PC-3 (cell line): Measurements from ENCODE around the gene HDAC4. TPM values are rescaled to one million over a fixed set of nuclear protein-coding genes. Genes with fewer than 3 reads are reported as not detected.

Source experiments
- ATAC-seq: fragments of 200-7000 bp; cut with Tn5 transposase; 2 replicates; pipeline ENCODE4 v1.9.1; 2020; ENCODE audit warnings: mild to moderate bottlenecking, moderate library complexity
- BruUV-seq: library from RNA; stranded (reverse); fragments of 400-500 nt; replicated peaks from 2 replicates; lab custom pipeline; 2021; lab: Mats Ljungman, UMichigan
- CTCF ChIA-PET: fragments of 300-600 bp; sonication (Branson Sonifier 250); formaldehyde crosslinking; loops from one replicate; lab custom pipeline; 2022; ENCODE audit warnings: antibody characterized with exemption; lab: Charles Lee
- POLR2A ChIA-PET: fragments of 300-600 bp; sonication (Branson Sonifier 250); formaldehyde crosslinking; loops from one replicate; lab custom pipeline; 2022; ENCODE audit warnings: antibody characterized with exemption; ENCODE audit not compliant: unreplicated experiment; lab: Charles Lee
- DNase-seq: peaks from one replicate; pipeline ENCODE4 v3.0.0-alpha.2; 2015
- H2AFZ ChIP-seq: fragments of 300-600 bp; sonication (generic); 2 replicates; pipeline ENCODE4 v1.6.0; 2016; ENCODE audit warnings: antibody characterized with exemption, low read length
- H3F3A ChIP-seq: fragments of 300-600 bp; sonication (generic); one replicate; pipeline ENCODE4 v1.6.0; 2017; ENCODE audit warnings: antibody characterized with exemption, low read length, control low read depth, mild to moderate bottlenecking; ENCODE audit not compliant: unreplicated experiment
- H3K27ac ChIP-seq: fragments of 300-600 bp; sonication (generic); 2 replicates; pipeline ENCODE4 v1.5.1; 2016; ENCODE audit warnings: mild to moderate bottlenecking, low read length
- H3K27me3 ChIP-seq: fragments of 300-600 bp; sonication (generic); 2 replicates; pipeline ENCODE4 v1.6.1; 2016; ENCODE audit warnings: low read length, mixed read lengths
- H3K36me3 ChIP-seq: fragments of 300-600 bp; sonication (generic); 2 replicates; pipeline ENCODE4 v1.6.1; 2016; ENCODE audit warnings: low read depth, mixed run types, low read length, mixed read lengths
- H3K4me1 ChIP-seq: fragments of 300-600 bp; sonication (generic); 2 replicates; pipeline ENCODE4 v1.5.1; 2016; ENCODE audit warnings: low read length; ENCODE audit not compliant: insufficient read depth
- H3K4me2 ChIP-seq: fragments of 300-600 bp; sonication (generic); 2 replicates; pipeline ENCODE4 v1.6.0; 2016; ENCODE audit warnings: low read length
- H3K4me3 ChIP-seq: fragments of 300-600 bp; sonication (generic); 2 replicates; pipeline ENCODE4 v1.5.1; 2016; ENCODE audit warnings: mild to moderate bottlenecking, low read length, mixed read lengths
- H3K79me2 ChIP-seq: fragments of 300-600 bp; sonication (generic); 2 replicates; pipeline ENCODE4 v1.6.1; 2017; ENCODE audit warnings: low read length, mixed read lengths
- H3K9ac ChIP-seq: fragments of 300-600 bp; sonication (generic); 2 replicates; pipeline ENCODE4 v1.6.0; 2016; ENCODE audit warnings: mild to moderate bottlenecking, low read length
- H3K9me2 ChIP-seq: fragments of 300-600 bp; sonication (generic); replicated peaks from 2 replicates; pipeline ENCODE4 v1.6.1; 2016; ENCODE audit warnings: mixed run types, low read length, mixed read lengths
- H3K9me3 ChIP-seq: fragments of 300-600 bp; sonication (generic); 2 replicates; pipeline ENCODE4 v1.6.1; 2016; ENCODE audit warnings: low read length, mixed read lengths
- H4K20me1 ChIP-seq: fragments of 300-600 bp; sonication (generic); 2 replicates; pipeline ENCODE4 v1.6.1; 2016; ENCODE audit warnings: low read length, mixed read lengths
- EZH2 ChIP-seq: fragments of 300-600 bp; sonication (generic); IDR thresholded peaks from one replicate; pipeline ENCODE4 v1.6.1; 2017; ENCODE audit warnings: antibody characterized with exemption, mild to moderate bottlenecking, low read length; ENCODE audit not compliant: unreplicated experiment
- EZH2phosphoT487 ChIP-seq: fragments of 300-600 bp; sonication (generic); IDR thresholded peaks from 2 replicates; pipeline ENCODE4 v1.6.1; 2018; ENCODE audit warnings: mild to moderate bottlenecking, antibody characterized with exemption, low read length, borderline replicate concordance
- intact Hi-C: fragments of 100-400 bp; cut with micrococcal nuclease; formaldehyde crosslinking; loops from 2 replicates; pipeline ENCODE4 v1.9.0; 2023
- total RNA-seq: library from RNA; depleted of rRNA; stranded (reverse); fragments of >200 nt; gene quantifications from 2 replicates; pipeline ENCODE4 v1.2.3, GENCODE V29; 2014
- TF ChIP-seq, protein P1 (sequence below): fragments of 300-600 bp; sonication (generic); conservative IDR thresholded peaks from 2 replicates; pipeline ENCODE4 v1.5.1; 2017; ENCODE audit warnings: antibody characterized with exemption, low read depth, mild to moderate bottlenecking, low read length

HDAC4 gene
- total RNA-seq, 1 experiment from 2014 or later: 8.5 TPM

DNA sequence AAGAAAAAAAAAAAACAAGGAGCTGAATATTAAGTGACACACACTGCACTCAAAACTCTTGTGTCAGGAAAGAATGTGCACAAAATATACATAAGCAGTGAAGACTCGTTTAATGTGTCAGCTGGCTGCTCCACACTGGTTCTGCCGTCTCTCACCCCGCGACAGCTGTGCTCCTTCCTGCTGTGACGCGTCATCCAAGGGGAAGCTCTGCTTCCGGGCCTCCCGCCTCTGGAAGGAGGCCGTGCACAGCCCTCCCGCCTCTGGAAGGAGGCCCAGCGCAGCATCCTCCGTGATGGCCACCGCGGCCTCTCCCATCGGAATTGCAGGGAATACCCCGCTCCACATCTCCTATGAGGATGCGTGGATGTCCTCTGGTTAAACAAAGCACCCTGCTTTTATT is 151.0 kb downstream of the HDAC4 start:
- no peak overlapping the region for H3K27ac ChIP-seq
- H4K20me1 ChIP-seq: no peaks in the 10 kb centered on the region
- no peaks in the 10 kb centered on the region for H3K9me3 ChIP-seq
- no peak for DNase-seq
- H3K4me1 ChIP-seq: peaks cover 29% of the 10 kb centered on the region
- no peak for ATAC-seq
- no peak overlapping the region for H2AFZ ChIP-seq
- H3F3A ChIP-seq: no peaks in the 10 kb centered on the region
- peaks cover 5% of the 10 kb centered on the region; the same call in 1 of the 2 replicates for H3K79me2 ChIP-seq
- no peak overlapping the region for H3K9ac ChIP-seq
- ChIA-PET CTCF (no interaction called here), POLR2A (no interaction called here)
- no peaks in the 10 kb centered on the region for H3K9me2 ChIP-seq
- no peaks in the 10 kb centered on the region for H3K27me3 ChIP-seq
- intact Hi-C loops: no loop called here
- BruUV-seq: no TSS peak
- TF ChIP-seq, protein P1, sequence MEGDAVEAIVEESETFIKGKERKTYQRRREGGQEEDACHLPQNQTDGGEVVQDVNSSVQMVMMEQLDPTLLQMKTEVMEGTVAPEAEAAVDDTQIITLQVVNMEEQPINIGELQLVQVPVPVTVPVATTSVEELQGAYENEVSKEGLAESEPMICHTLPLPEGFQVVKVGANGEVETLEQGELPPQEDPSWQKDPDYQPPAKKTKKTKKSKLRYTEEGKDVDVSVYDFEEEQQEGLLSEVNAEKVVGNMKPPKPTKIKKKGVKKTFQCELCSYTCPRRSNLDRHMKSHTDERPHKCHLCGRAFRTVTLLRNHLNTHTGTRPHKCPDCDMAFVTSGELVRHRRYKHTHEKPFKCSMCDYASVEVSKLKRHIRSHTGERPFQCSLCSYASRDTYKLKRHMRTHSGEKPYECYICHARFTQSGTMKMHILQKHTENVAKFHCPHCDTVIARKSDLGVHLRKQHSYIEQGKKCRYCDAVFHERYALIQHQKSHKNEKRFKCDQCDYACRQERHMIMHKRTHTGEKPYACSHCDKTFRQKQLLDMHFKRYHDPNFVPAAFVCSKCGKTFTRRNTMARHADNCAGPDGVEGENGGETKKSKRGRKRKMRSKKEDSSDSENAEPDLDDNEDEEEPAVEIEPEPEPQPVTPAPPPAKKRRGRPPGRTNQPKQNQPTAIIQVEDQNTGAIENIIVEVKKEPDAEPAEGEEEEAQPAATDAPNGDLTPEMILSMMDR: no peak
- no peaks in the 10 kb centered on the region for H3K36me3 ChIP-seq
- no peak overlapping the region for H3K4me2 ChIP-seq
- H3K4me3 ChIP-seq: no peak overlapping the region

DNA sequence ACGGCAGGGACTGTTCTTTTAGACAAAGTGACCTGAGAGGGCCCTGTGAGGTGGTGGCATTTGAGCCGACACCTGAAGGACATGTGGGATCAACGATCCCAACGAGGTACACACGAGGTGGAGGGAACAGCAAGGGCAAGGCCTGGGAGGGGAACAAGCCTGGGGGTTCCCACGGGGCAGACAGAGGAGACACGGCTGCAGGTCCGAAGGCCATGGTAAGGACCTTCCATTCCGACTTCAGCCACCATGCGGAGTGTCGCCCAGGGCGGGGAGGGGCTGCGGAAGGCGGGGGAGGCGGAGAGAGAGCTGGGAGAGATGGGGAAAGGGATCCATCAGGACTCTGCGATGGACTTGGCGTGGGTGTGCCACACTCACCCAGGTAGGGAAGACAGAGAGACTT is 151.8 kb downstream of the HDAC4 start:
- H4K20me1 ChIP-seq: no peaks in the 10 kb centered on the region
- no TSS peak for BruUV-seq
- no peaks in the 10 kb centered on the region for H3K36me3 ChIP-seq
- intact Hi-C loops: no loop called here
- H3K9me3 ChIP-seq: no peaks in the 10 kb centered on the region
- ATAC-seq (no peak), DNase-seq (no peak)
- no peak overlapping the region for H3K4me2 ChIP-seq
- no peak overlapping the region for H2AFZ ChIP-seq
- H3K27me3 ChIP-seq: no peaks in the 10 kb centered on the region
- no peaks in the 10 kb centered on the region for H3F3A ChIP-seq
- no peak overlapping the region for H3K4me3 ChIP-seq
- TF ChIP-seq EZH2phosphoT487 (no peak), EZH2 (no peak)
- TF ChIP-seq, protein P1: no peak
- H3K4me1 ChIP-seq: peaks cover 29% of the 10 kb centered on the region
- CTCF ChIA-PET: no interaction called here
- POLR2A ChIA-PET: no interaction called here
- peaks cover 5% of the 10 kb centered on the region; the same call in 1 of the 2 replicates for H3K79me2 ChIP-seq
- no peak overlapping the region for H3K27ac ChIP-seq
- no peaks in the 10 kb centered on the region for H3K9me2 ChIP-seq
- H3K9ac ChIP-seq: no peak overlapping the region

DNA sequence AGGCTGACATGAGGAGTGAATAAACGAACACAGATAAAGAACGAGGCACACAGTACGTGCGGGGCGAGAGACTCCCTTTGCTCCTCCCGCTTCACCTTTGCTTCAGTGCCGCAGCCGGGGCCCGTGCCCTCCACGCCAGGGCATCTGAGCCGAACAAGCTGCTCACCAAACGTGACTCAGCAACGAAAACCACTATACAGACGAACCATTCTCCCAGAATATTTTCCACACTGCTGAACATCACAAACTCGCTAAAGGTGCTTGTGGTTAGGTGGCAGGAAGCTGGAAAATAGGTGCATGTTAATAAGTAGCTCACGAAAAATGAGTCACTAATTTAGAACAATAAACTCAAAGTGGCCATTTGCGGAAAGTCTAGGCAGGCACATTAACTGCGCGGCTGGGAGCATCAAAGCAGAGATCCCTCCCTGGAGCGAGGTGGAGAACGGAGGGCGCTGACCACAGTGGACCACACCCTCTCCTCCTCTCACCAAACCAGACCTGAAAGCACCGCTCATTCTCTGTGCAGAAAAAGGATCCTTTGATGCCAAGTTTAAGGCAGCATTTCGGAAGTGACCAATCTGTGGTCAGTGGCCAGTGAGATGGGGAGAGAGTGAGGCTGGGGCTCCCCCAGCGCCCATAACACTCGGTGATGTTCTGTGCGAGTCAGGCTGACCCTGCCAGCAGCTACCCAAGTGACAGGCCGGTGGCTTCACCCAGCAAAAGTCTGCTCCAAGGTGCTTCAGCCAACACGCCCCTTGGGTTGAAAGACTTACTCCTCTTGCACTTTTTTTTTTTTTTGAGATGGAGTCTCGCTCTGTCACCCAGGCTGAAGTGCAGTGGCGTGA is 153.2 kb downstream of the HDAC4 start:
- no peaks in the 10 kb centered on the region for H4K20me1 ChIP-seq
- ChIA-PET POLR2A (interaction anchor here (0.6 kb wide), 1 partner anchor 28 kb away, joined by 5 read pairs; no protein-coding TSS in a partner anchor), CTCF (no interaction called here)
- H2AFZ ChIP-seq: peak overlapping the region; percentile 8; the same call in 1 of the 2 replicates
- H3K9ac ChIP-seq: peak overlapping the region; percentile 38
- BruUV-seq: no TSS peak
- ATAC-seq: peak; percentile 83
- H3K4me1 ChIP-seq: peaks cover 29% of the 10 kb centered on the region
- no peaks in the 10 kb centered on the region for H3K36me3 ChIP-seq
- H3K9me2 ChIP-seq: no peaks in the 10 kb centered on the region
- intact Hi-C loops: loop anchor here (1.0 to 2.0 kb wide), 2 partner anchors 19 to 152 kb away; no protein-coding TSS in a partner anchor
- H3F3A ChIP-seq: no peaks in the 10 kb centered on the region
- H3K27me3 ChIP-seq: no peaks in the 10 kb centered on the region
- peak overlapping the region; percentile 45 for H3K4me3 ChIP-seq
- peak overlapping the region; percentile 80 for H3K27ac ChIP-seq
- no peaks in the 10 kb centered on the region for H3K9me3 ChIP-seq
- DNase-seq: peak; percentile 78
- H3K79me2 ChIP-seq: peaks cover 5% of the 10 kb centered on the region; the same call in 1 of the 2 replicates
- TF ChIP-seq EZH2 (no peak), EZH2phosphoT487 (no peak)
- TF ChIP-seq, protein P1: no peak
- peak overlapping the region; percentile 79 for H3K4me2 ChIP-seq
